ENCODE data around the gene STUB1. TPM values are rescaled to one million over a fixed set of nuclear protein-coding genes. Genes with fewer than 3 reads are reported as not detected.
A peak's percentile ranks its signal among the peaks of the same experiment; 100 is the strongest.

STUB1 gene
- total RNA-seq, 2 donors from 2014 or later = 63.3 to 205 TPM

GRCh38 chr16:721765-722540 is 41.7 kb downstream of the STUB1 start:
- H3K36me3 ChIP-seq (replicated peaks in 1 of 2; ENCODE audit: insufficient read depth in 1 of 2, low read depth in 2 of 2) = no peaks in the 10 kb centered on the region
- H3K27me3 ChIP-seq = no peaks in the 10 kb centered on the region
- 88 to 100% methylated on average over 1 to 48 of the region's 51 CpGs for WGBS, 2 donors
- no peaks in the 10 kb centered on the region for H3K9me3 ChIP-seq
- TF ChIP-seq POLR2A (IDR thresholded peaks at IDR 0.05) = no peak
- TF ChIP-seq CTCF (IDR thresholded peaks at IDR 0.05) = no peak
- intact Hi-C loops (cut with DNase I) = no loop called here
- DNase-seq (no peak), ATAC-seq (no peak)
- no peak overlapping the region for H3K4me3 ChIP-seq
- peaks cover 54% of the 10 kb centered on the region for H3K4me1 ChIP-seq
- H3K27ac ChIP-seq = peak overlapping the region in 3 of 4 donors; percentile 64 to 89 (median 85)

DNA sequence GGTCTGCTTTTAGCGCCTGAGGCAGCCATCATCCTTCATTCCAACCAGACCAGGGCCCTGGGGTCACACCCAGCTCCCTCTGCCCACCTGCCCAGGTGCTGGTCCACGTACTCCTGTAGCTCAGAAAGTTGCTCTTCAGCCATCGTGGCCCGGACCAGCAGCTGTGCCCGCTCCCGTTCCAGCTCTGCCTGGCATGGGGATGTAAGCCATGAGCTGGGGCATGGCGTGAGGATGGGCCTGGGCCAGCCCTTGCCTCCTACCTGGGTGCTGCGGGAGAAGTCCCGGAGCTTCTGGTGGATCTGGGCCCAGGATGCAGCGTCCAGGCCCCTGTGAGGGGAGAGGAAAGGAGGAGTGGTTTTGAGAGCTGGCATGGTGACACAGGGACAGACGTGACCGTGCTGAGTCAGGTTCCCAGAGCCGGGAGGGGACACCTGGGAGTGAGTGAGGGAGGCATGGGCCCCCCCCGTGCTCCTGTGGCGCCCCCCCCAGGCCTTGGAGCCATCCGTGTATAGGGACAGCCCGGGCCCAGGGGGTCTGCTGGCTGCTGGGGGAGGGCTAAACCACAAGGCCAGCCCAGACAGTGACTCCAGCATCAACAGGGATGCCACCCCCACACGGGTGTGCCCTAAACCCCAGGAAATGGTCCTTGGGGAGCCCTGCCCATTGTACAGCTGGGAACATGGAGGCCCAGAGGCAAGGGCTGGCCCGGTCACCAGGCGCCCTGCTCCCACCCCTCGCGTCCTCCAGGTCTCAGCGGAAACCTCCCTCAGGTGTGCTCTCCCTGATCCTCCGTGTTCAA is 42.8 kb downstream of the STUB1 start:
- intact Hi-C loops (cut with DNase I) = no loop called here
- WGBS, 2 donors = 70 to 79% methylated on average over 11 to 24 of the region's 24 CpGs
- H3K9me3 ChIP-seq = no peaks in the 10 kb centered on the region
- H3K27me3 ChIP-seq = peaks cover 0 to 7% of the 10 kb centered on the region in 2 donors
- H3K36me3 ChIP-seq (replicated peaks in 1 of 2; ENCODE audit: insufficient read depth in 1 of 2, low read depth in 2 of 2) = no peaks in the 10 kb centered on the region
- no peak for ATAC-seq
- H3K4me3 ChIP-seq = no peak overlapping the region
- peaks cover 56% of the 10 kb centered on the region for H3K4me1 ChIP-seq
- no peak for DNase-seq
- TF ChIP-seq CTCF (IDR thresholded peaks at IDR 0.05) (no peak), POLR2A (IDR thresholded peaks at IDR 0.05) (no peak)
- no peak overlapping the region for H3K27ac ChIP-seq

- no peak overlapping the region for H3K4me3 ChIP-seq
- DNase-seq = no peak
- H3K27ac ChIP-seq = no peak overlapping the region
- no peaks in the 10 kb centered on the region for H3K36me3 ChIP-seq (replicated peaks in 1 of 2; ENCODE audit: insufficient read depth in 1 of 2, low read depth in 2 of 2)
- H3K27me3 ChIP-seq = peaks cover 0 to 7% of the 10 kb centered on the region in 2 donors
- 82% methylated on average over 9 of the region's 9 CpGs; no CpG with 5 or more reads in 1 of the 2 donors for WGBS, 2 donors
- intact Hi-C loops (cut with DNase I) = no loop called here
- H3K9me3 ChIP-seq = no peaks in the 10 kb centered on the region
- TF ChIP-seq POLR2A (IDR thresholded peaks at IDR 0.05) (no peak), CTCF (IDR thresholded peaks at IDR 0.05) (no peak)
- no peak for ATAC-seq
- H3K4me1 ChIP-seq = peaks cover 56% of the 10 kb centered on the region
These were observed 43.5 kb downstream of the STUB1 start for GRCh38 chr16:723695-724094.

- intact Hi-C loops (cut with DNase I) = no loop called here
- TF ChIP-seq POLR2A (IDR thresholded peaks at IDR 0.05) (no peak), CTCF (IDR thresholded peaks at IDR 0.05) (no peak)
- Histone ChIP-seq H3K27ac (no peak overlapping the region), H3K36me3 (replicated peaks in 1 of 2; ENCODE audit: insufficient read depth in 1 of 2, low read depth in 2 of 2) (no peaks in the 10 kb centered on the region), H3K4me3 (no peak overlapping the region), H3K9me3 (no peaks in the 10 kb centered on the region), H3K4me1 (peaks cover 53% of the 10 kb centered on the region), H3K27me3 (peaks cover 0 to 7% of the 10 kb centered on the region in 2 donors)
- DNase-seq (no peak), ATAC-seq (no peak)
- WGBS, 2 donors = 54% methylated on average over 23 of the region's 29 CpGs; no CpG with 5 or more reads in 1 of the 2 donors
These were observed 44.2 kb downstream of the STUB1 start for GRCh38 chr16:724188-725040.
